ENCODE measurements around the gene SLC52A3.
"Not testable (repeated sequence)": the region's sequence is repeated elsewhere in the genome, so short reads cannot be mapped to it uniquely, and the experiment has no call there.

The SLC52A3 gene

DNA sequence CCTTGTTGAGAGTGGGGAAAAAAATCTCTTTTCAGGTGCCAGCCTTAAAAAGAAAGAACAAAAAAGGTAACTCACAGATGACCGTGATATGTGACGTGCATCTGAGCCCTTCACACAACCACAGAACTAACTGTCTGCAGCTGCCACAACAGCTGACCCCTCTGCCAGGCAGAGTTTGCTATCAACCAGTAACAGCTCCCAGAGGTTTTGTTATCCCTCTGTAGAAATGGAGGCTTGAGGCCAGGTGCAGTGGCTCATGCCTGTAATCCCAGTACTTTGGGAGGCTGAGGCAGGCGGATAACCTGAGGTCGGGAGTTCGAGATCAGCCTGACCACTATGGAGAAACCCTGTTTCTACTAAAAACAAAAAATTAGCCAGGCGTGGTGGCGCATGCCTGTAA lies 42.8 kb downstream of the SLC52A3 start:
- no peak for DNase-seq

- not testable (repeated sequence) for DNase-seq
These were observed 43.5 kb downstream of the SLC52A3 start for GRCh38 chr20:724797-725196.

DNA sequence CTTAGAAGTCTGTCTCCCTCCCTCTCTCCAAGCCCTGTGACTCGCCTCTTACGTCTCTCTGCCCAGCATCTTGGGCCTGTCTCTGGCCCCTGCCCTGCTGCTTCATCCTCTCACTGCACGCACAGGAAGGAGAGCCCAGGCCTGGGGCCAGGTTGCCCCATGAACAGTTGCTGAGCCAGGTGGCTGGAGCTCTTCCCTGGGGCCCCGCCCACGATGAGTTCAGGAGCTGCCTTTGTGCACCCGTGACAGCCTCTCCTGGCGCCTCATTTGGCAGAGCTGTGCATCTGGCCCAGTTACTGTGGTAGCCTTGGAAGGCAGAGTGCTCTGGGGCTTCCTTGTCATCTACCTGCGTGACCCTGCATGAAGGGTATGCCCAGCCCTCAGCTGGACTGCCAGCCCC lies 44.5 kb downstream of the SLC52A3 start:
- no peak for DNase-seq

- no peak for DNase-seq
These were observed 45.3 kb downstream of the SLC52A3 start for GRCh38 chr20:722822-723644.

DNA sequence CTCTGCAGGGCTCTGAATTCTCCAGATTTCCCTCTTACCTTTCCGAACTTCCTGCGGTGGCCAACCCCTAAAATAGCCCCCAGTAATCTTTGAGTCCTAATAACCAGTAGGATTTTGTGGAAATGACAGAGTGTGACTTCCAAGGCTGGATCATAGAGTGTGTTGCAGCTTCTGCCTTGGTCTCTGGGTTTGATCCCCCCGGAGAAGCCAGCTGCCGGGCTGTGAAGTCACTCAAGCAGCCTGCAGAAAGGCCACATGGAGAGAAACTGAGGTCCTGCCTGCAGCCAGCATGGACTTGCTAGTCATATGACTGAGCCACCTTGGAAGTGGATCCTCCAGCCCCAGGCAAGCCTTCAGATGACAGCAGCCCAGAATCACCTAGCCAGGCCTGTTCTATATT lies 46.4 kb downstream of the SLC52A3 start:
- no peak for DNase-seq

DNA sequence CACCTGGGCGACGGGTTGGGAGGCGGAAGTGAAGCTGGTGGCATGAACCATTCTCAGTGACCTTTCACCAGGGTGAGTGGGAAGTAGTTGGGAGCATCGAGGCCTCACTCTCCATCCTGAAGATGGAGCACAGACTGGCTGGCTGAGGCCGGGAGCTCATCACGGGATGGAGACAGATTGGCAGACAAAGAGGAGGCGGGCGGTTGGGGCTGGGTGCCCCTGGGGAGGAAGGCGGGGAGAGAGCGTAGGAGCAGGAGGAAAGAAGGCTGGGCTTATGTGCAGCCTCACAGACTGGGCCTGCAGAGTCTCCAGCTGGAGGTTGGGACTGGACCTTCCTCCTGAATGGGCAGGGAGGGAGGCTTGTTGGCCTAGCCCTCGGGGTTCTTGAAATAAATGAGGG lies 48.5 kb downstream of the SLC52A3 start:
- no peak for DNase-seq

GRCh38 chr20:719068-719467 lies 49.2 kb downstream of the SLC52A3 start:
- no peak for DNase-seq

GRCh38 chr20:717832-718231 lies 50.5 kb downstream of the SLC52A3 start:
- no peak for DNase-seq

- no peak for DNase-seq
These were observed 51.0 kb downstream of the SLC52A3 start for GRCh38 chr20:717271-717670.

DNA sequence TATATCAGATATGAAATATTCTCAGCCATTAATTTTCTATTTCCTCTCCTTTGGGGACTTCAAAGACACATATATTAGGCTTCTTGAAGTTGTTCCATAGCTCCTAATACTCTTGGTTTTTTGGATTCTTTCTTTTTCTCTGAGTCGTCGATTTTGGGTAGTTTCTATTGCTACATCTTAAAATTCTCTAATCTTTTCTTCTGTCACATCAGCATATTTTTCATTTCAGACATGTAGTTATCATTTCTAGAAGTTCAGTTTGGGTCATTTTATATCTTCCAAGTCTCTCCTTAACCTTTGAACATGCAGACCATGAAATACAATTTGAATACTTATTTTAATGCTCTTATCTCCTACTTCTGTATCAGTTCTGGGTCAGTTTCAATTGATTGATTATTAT lies 53.8 kb downstream of the SLC52A3 start:
- no peak for DNase-seq

GRCh38 chr20:711576-711975 lies 56.7 kb downstream of the SLC52A3 start:
- no peak for DNase-seq

DNA sequence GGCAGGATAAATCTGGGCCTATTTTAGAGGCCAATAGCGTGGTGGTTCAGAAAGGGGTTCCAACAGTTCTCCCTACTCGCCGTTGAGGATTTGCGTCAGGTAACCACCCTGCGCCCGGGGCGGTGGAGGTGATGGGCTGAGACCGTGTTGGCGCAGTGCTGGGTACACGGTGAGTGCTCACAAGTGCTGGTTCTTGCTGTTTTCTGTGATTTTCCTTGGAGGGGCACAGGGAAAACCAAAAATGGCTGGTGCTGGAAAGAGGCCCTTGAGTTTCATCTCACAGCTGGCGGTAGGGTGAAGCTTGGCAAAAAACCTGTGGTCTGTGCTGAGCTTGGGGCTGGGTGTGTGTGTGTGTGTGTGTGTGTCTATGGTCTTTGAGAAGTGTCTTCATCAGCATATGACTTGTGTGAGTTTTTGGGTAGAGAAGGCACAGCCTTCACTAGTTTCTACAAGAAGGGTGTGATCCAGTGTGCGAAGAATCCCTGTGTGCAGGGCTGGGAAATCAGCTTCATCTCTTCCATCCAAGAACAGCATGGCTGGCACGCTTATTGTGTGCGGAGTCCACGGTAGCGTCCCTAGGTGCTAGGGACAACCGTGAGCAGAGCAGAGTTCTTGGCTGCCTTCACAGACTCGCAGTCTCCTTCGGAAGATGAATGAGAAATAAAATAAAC lies 57.4 kb downstream of the SLC52A3 start:
- no peak for DNase-seq

Data from kidney glomerular epithelial cell (primary cell).